ENCODE data around the gene AGL. TPM values are rescaled to one million over a fixed set of nuclear protein-coding genes. Genes with fewer than 3 reads are reported as not detected.

AGL gene
- 10 to 100 TPM; 14.6 to 17.3 (median 15.8) TPM for total RNA-seq
- 20.8 TPM for total RNA-seq (2013)
- total RNA-seq: 22.0 to 80.7 (median 45.0) reads per million in 29 experiments

- ChIA-PET POLR2A (interaction anchor here in 1 of 2 donors (0.6 kb wide), 1 partner anchor 69 kb away, joined by 3 read pairs; no protein-coding TSS in a partner anchor), CTCF (interaction anchor here in 1 of 2 donors (0.7 kb wide), 1 partner anchor 28 kb away, joined by 3 read pairs; no protein-coding TSS in a partner anchor)
- Histone ChIP-seq H3K4me3 (ENCODE audit: control insufficient read depth in 1 of 2, extremely low read depth in 1 of 2, low read length in 1 of 2) (peak within 1 kb of the TSS; percentile 81 to 91), H3K27ac (ENCODE audit: low read length) (peak within 1 kb of the TSS; percentile 71), H3K36me3 (ENCODE audit: control insufficient read depth in 2 of 2, extremely low read depth in 1 of 2, insufficient read depth in 1 of 2, low read length in 1 of 2) (peaks cover 0 to 4% of the 10 kb centered on the region in 2 donors), H3K9me3 (no peaks in the 10 kb centered on the region), H3K4me1 (ENCODE audit: control insufficient read depth in 1 of 2, extremely low read depth in 1 of 2, insufficient read depth in 2 of 2, low read length in 2 of 2) (peaks cover 9 to 14% of the 10 kb centered on the region in 2 experiments), H3K27me3 (replicated peaks in 1 of 2; ENCODE audit: control insufficient read depth in 2 of 2, extremely low read depth in 1 of 2, insufficient read depth in 2 of 2, low read length in 1 of 2) (no peaks in the 10 kb centered on the region)
- Mint-ChIP-seq H3K9me3 (no peaks in the 10 kb centered on the region), H3K4me1 (peaks cover 28 to 35% (median 33%) of the 10 kb centered on the region in 3 donors), H3K27ac (peak within 1 kb of the TSS; percentile 92 to 95), H3K36me3 (peaks cover 11% of the 10 kb centered on the region), H3K4me3 (peak within 1 kb of the TSS; percentile 89 to 95 (median 91)), H3K27me3 (no peaks in the 10 kb centered on the region)
- 1% methylated on average over 62 of the region's 65 CpGs for WGBS (ENCODE audit: insufficient coverage)
- ATAC-seq (replicated peaks in 1 of 4): peak; percentile 97 to 98 (median 97)
- peak; percentile 73 to 90 (median 82) for DNase-seq
These were observed at the start of gene AGL for GRCh38 chr1:99849744-99850458. TSS of gene AGL (plus strand) at chr1:99850361. CDS start at chr1:99851043, 682 bp downstream.

GRCh38 chr1:99801584-99801983 is 48.6 kb upstream of the AGL start:
- ChIA-PET POLR2A (no interaction called here), CTCF (no interaction called here)
- WGBS (ENCODE audit: insufficient coverage): 90% methylated on average over 3 of the region's 3 CpGs
- no peaks in the 10 kb centered on the region for H3K4me1 Mint-ChIP-seq
- H3K27me3 Mint-ChIP-seq: peaks cover 5 to 7% of the 10 kb centered on the region in 2 donors
- no peaks in the 10 kb centered on the region for H3K36me3 Mint-ChIP-seq
- no peaks in the 10 kb centered on the region for H3K4me1 ChIP-seq (ENCODE audit: control insufficient read depth in 1 of 2, extremely low read depth in 1 of 2, insufficient read depth in 2 of 2, low read length in 2 of 2)
- no peak overlapping the region for H3K4me3 Mint-ChIP-seq
- H3K9me3 ChIP-seq: no peaks in the 10 kb centered on the region
- DNase-seq: no peak
- no peak overlapping the region for H3K4me3 ChIP-seq (ENCODE audit: control insufficient read depth in 1 of 2, extremely low read depth in 1 of 2, low read length in 1 of 2)
- H3K27ac ChIP-seq (ENCODE audit: low read length): no peak overlapping the region
- ATAC-seq (replicated peaks in 1 of 4): no peak
- peaks cover 0 to 5% of the 10 kb centered on the region in 2 experiments for H3K27me3 ChIP-seq (replicated peaks in 1 of 2; ENCODE audit: control insufficient read depth in 2 of 2, extremely low read depth in 1 of 2, insufficient read depth in 2 of 2, low read length in 1 of 2)
- no peaks in the 10 kb centered on the region for H3K36me3 ChIP-seq (ENCODE audit: control insufficient read depth in 2 of 2, extremely low read depth in 1 of 2, insufficient read depth in 1 of 2, low read length in 1 of 2)
- no peak overlapping the region for H3K27ac Mint-ChIP-seq
- no peaks in the 10 kb centered on the region for H3K9me3 Mint-ChIP-seq

GRCh38 chr1:99806882-99807281 is 43.3 kb upstream of the AGL start:
- ChIA-PET POLR2A (no interaction called here), CTCF (interaction anchor here (0.7 to 1.0 kb wide), 4 partner anchors 13 to 1062 kb away, joined by 3 to 9 read pairs (median 4); no protein-coding TSS in a partner anchor)
- Mint-ChIP-seq H3K4me1 (peaks cover 0 to 6% (median 0%) of the 10 kb centered on the region in 3 donors), H3K4me3 (no peak overlapping the region), H3K36me3 (no peaks in the 10 kb centered on the region), H3K27me3 (peaks cover 5 to 7% of the 10 kb centered on the region in 2 donors), H3K9me3 (no peaks in the 10 kb centered on the region), H3K27ac (no peak overlapping the region)
- H3K27ac ChIP-seq (ENCODE audit: low read length): no peak overlapping the region
- peaks cover 0 to 2% of the 10 kb centered on the region in 2 experiments for H3K4me1 ChIP-seq (ENCODE audit: control insufficient read depth in 1 of 2, extremely low read depth in 1 of 2, insufficient read depth in 2 of 2, low read length in 2 of 2)
- H3K9me3 ChIP-seq: no peaks in the 10 kb centered on the region
- 75% methylated on average over 1 of the region's 2 CpGs for WGBS (ENCODE audit: insufficient coverage)
- ATAC-seq (replicated peaks in 1 of 4) (no peak), DNase-seq (no peak)
- no peak overlapping the region for H3K4me3 ChIP-seq (ENCODE audit: control insufficient read depth in 1 of 2, extremely low read depth in 1 of 2, low read length in 1 of 2)
- H3K36me3 ChIP-seq (ENCODE audit: control insufficient read depth in 2 of 2, extremely low read depth in 1 of 2, insufficient read depth in 1 of 2, low read length in 1 of 2): no peaks in the 10 kb centered on the region
- no peaks in the 10 kb centered on the region for H3K27me3 ChIP-seq (replicated peaks in 1 of 2; ENCODE audit: control insufficient read depth in 2 of 2, extremely low read depth in 1 of 2, insufficient read depth in 2 of 2, low read length in 1 of 2)

- H3K9me3 ChIP-seq: no peaks in the 10 kb centered on the region
- Mint-ChIP-seq H3K27me3 (peaks cover 10 to 13% of the 10 kb centered on the region in 2 donors), H3K9me3 (no peaks in the 10 kb centered on the region), H3K4me1 (peaks cover 0 to 6% (median 0%) of the 10 kb centered on the region in 3 donors), H3K4me3 (no peak overlapping the region), H3K27ac (peak overlapping the region in 1 of 2 donors; percentile 13), H3K36me3 (no peaks in the 10 kb centered on the region)
- peaks cover 0 to 2% of the 10 kb centered on the region in 2 experiments for H3K4me1 ChIP-seq (ENCODE audit: control insufficient read depth in 1 of 2, extremely low read depth in 1 of 2, insufficient read depth in 2 of 2, low read length in 2 of 2)
- ATAC-seq (replicated peaks in 1 of 4) (peak; percentile 69 to 77 (median 76)), DNase-seq (peak in 14 of 35 experiments; percentile 0 to 82 (median 24))
- no peak overlapping the region for H3K4me3 ChIP-seq (ENCODE audit: control insufficient read depth in 1 of 2, extremely low read depth in 1 of 2, low read length in 1 of 2)
- no peak overlapping the region for H3K27ac ChIP-seq (ENCODE audit: low read length)
- no peaks in the 10 kb centered on the region for H3K36me3 ChIP-seq (ENCODE audit: control insufficient read depth in 2 of 2, extremely low read depth in 1 of 2, insufficient read depth in 1 of 2, low read length in 1 of 2)
- POLR2A ChIA-PET: no interaction called here
- CTCF ChIA-PET: interaction anchor here in 1 of 2 donors (0.6 kb wide), 1 partner anchor 1648 kb away, joined by 3 read pairs; no protein-coding TSS in a partner anchor
- no peaks in the 10 kb centered on the region for H3K27me3 ChIP-seq (replicated peaks in 1 of 2; ENCODE audit: control insufficient read depth in 2 of 2, extremely low read depth in 1 of 2, insufficient read depth in 2 of 2, low read length in 1 of 2)
- no CpG with 5 or more reads among the region's 7 CpGs for WGBS (ENCODE audit: insufficient coverage)
These were observed 41.6 kb upstream of the AGL start for GRCh38 chr1:99808391-99809115.

- Mint-ChIP-seq H3K4me3 (no peak overlapping the region), H3K27ac (no peak overlapping the region), H3K9me3 (no peaks in the 10 kb centered on the region), H3K27me3 (peaks cover 16 to 21% of the 10 kb centered on the region in 2 donors), H3K36me3 (no peaks in the 10 kb centered on the region), H3K4me1 (peaks cover 0 to 6% (median 0%) of the 10 kb centered on the region in 3 donors)
- Histone ChIP-seq H3K9me3 (no peaks in the 10 kb centered on the region), H3K27ac (ENCODE audit: low read length) (no peak overlapping the region), H3K4me3 (ENCODE audit: control insufficient read depth in 1 of 2, extremely low read depth in 1 of 2, low read length in 1 of 2) (no peak overlapping the region), H3K36me3 (ENCODE audit: control insufficient read depth in 2 of 2, extremely low read depth in 1 of 2, insufficient read depth in 1 of 2, low read length in 1 of 2) (no peaks in the 10 kb centered on the region), H3K4me1 (ENCODE audit: control insufficient read depth in 1 of 2, extremely low read depth in 1 of 2, insufficient read depth in 2 of 2, low read length in 2 of 2) (peaks cover 0 to 2% of the 10 kb centered on the region in 2 experiments), H3K27me3 (replicated peaks in 1 of 2; ENCODE audit: control insufficient read depth in 2 of 2, extremely low read depth in 1 of 2, insufficient read depth in 2 of 2, low read length in 1 of 2) (no peaks in the 10 kb centered on the region)
- ATAC-seq (replicated peaks in 1 of 4) (no peak), DNase-seq (no peak)
- WGBS (ENCODE audit: insufficient coverage): 60% methylated on average over 1 of the region's 1 CpG
- ChIA-PET POLR2A (interaction anchor here in 1 of 2 donors (0.6 kb wide), 1 partner anchor 54 kb away, joined by 3 read pairs; no protein-coding TSS in a partner anchor), CTCF (interaction anchor here (0.8 to 1.5 kb wide), 2 partner anchors 20 to 1058 kb away, joined by 4 to 5 read pairs; no protein-coding TSS in a partner anchor)
These were observed 39.1 kb upstream of the AGL start for GRCh38 chr1:99811075-99811474.

- ATAC-seq (replicated peaks in 1 of 4) (no peak), DNase-seq (no peak)
- Histone ChIP-seq H3K27ac (ENCODE audit: low read length) (no peak overlapping the region), H3K4me3 (ENCODE audit: control insufficient read depth in 1 of 2, extremely low read depth in 1 of 2, low read length in 1 of 2) (no peak overlapping the region), H3K9me3 (no peaks in the 10 kb centered on the region), H3K4me1 (ENCODE audit: control insufficient read depth in 1 of 2, extremely low read depth in 1 of 2, insufficient read depth in 2 of 2, low read length in 2 of 2) (peaks cover 0 to 2% of the 10 kb centered on the region in 2 experiments), H3K27me3 (replicated peaks in 1 of 2; ENCODE audit: control insufficient read depth in 2 of 2, extremely low read depth in 1 of 2, insufficient read depth in 2 of 2, low read length in 1 of 2) (no peaks in the 10 kb centered on the region), H3K36me3 (ENCODE audit: control insufficient read depth in 2 of 2, extremely low read depth in 1 of 2, insufficient read depth in 1 of 2, low read length in 1 of 2) (no peaks in the 10 kb centered on the region)
- no peaks in the 10 kb centered on the region for H3K9me3 Mint-ChIP-seq
- ChIA-PET POLR2A (no interaction called here), CTCF (interaction anchor here (0.6 to 1.5 kb wide), 3 partner anchors 20 to 1057 kb away, joined by 3 to 5 read pairs (median 4); no protein-coding TSS in a partner anchor)
- peaks cover 16 to 24% of the 10 kb centered on the region in 2 donors for H3K27me3 Mint-ChIP-seq
- H3K4me3 Mint-ChIP-seq: no peak overlapping the region
- H3K27ac Mint-ChIP-seq: no peak overlapping the region
- H3K36me3 Mint-ChIP-seq: no peaks in the 10 kb centered on the region
- H3K4me1 Mint-ChIP-seq: peaks cover 0 to 6% (median 0%) of the 10 kb centered on the region in 3 donors
- no CpG with 5 or more reads among the region's 1 CpG for WGBS (ENCODE audit: insufficient coverage)
These were observed 38.4 kb upstream of the AGL start for GRCh38 chr1:99811747-99812146.
